Stimulated activated CD8-positive, alpha-beta memory T cell treated with anti-CD3 and anti-CD28 coated beads, Interleukin-4, amount 100 ng/mL, for 4 hours (primary cell): ENCODE results near the gene ESD.
"Not testable (repeated sequence)": the region's sequence is repeated elsewhere in the genome, so short reads cannot be mapped to it uniquely, and the experiment has no call there.

Experiments
- DNase-seq, 2 donors: peaks; one replicate each; pipeline ENCODE4 v3.0.0-alpha.2; 2020; ENCODE audit warnings: low read depth in 2 of 2, low spot score in 1 of 2

Gene ESD

DNA sequence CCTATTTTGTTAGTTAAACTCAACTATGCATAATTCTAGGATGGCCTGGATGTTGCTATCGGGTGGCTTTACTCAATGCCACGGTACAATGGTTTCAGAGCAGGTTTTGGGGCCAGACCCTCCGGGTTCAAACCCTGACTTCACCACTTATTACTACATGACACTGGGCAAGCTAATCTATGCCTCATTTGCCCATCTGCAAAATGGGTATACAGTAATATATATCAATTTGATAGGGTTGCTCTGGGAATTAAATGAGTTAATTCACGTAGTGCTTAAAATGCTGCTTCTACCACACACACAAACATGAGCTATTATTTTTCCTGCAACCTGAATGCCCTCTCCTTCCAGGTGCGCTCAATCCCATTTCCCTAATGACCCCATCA is 839 bp downstream of the ESD start:
- no peak for DNase-seq

DNA sequence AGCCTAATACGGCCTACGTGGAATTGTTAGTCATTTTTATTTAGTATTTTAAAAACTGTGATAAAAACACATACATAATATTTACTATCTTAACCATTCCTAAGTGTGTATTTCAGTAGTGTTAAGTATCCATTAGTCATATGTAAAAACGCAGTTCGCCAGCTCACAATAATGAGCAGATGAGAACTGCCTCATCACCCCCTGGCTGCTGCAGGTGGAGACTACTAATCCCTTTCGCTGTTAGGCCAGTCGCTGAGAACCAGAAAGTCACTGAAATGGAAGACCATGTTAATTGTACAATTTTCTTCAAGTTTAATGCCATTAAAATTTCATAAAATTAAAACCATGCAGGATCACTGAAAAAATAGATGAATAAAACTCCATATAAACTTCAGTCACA is 1.6 kb downstream of the ESD start:
- no peak for DNase-seq

DNA sequence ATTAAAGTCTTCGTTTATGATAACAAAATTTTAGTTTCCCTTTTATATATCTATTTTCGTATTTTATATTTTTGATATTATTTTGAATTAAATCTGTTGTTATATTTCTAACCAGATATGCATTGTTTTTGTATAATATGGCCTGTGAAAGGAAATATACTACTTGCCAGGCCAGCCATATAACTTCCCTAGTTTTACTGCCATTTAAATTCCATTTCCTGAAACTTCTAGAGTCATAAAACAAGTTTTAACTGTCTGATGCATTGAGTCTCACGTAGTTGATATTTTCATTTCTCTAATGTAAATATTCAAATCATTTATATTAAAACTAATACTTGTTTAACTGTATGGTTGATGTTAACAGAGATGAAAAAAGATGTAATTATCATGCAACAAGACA is 13.5 kb downstream of the ESD start:
- DNase-seq: no peak

DNA sequence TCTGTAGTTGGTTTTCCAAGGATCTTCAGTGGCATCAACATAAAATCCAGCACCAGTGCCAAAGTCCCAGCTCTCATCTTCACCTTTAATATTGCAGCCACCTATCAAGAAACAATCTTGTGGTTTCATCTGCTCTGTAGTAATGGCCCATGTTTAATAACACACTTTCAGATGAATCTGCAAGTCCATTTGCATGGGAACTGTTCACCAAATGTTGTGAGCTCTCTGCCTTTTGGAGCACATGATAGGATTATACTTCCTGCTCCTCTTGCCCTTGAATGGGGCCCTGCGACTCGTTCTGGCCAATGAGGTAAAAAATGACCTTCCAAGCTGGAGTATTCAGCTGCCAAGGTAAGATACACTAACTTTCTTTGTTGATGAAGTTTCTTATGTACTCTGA is 14.3 kb downstream of the ESD start:
- DNase-seq: no peak

DNA sequence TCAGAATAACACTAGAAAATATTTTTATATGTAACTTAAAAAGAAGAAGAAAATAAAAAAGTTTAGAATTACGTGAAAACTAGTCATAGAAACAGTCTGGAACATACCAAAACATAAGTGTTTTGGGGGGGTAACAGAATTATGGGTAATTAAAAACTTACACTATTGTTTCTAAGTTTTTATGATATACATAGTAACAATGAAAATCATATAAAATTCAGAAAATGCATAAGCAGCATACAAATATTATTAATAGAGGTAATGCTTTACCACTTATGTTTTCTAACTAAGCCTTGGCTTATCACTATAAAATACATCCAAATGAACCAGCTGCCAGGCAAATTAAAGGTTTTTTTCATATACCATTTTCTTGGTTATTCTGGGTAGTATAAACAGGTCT is 14.9 kb downstream of the ESD start:
- no peak for DNase-seq

DNA sequence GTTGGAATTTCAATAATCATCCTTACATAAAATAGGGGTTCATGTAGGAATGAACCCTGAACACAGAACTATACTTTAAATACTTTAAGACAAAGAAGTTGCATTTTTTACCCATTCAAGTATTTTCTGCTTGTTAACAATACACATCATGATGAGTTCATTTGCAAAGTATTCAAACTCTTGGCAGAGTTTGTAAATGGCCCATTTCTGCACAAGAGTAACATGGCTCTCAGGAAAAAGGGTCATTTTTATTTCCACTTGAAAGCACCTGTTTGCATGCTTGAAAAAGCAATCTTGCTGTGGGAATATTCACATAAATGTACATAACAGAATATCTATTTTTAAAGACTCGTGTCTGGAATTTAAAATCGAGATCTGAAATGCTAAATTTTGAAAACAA is 18.1 kb downstream of the ESD start:
- DNase-seq: no peak

DNA sequence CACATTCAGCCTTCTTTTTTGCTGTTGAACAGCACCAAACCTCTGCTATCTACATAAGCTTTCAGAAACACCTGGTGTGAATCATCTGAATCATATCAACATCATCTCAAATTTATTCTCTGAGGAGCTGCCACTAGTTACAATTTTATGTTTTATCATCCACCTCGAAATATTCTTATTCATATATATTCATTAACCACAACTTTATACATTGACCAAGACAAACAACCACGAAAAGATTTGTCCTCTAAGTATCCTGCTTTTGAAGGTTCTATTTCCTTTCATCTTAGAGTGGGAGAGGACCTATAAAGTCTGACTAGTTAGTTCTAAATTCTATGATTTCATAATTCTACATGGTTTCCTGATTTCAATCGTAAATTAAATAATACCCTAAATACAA is 18.9 kb downstream of the ESD start:
- DNase-seq: no peak

DNA sequence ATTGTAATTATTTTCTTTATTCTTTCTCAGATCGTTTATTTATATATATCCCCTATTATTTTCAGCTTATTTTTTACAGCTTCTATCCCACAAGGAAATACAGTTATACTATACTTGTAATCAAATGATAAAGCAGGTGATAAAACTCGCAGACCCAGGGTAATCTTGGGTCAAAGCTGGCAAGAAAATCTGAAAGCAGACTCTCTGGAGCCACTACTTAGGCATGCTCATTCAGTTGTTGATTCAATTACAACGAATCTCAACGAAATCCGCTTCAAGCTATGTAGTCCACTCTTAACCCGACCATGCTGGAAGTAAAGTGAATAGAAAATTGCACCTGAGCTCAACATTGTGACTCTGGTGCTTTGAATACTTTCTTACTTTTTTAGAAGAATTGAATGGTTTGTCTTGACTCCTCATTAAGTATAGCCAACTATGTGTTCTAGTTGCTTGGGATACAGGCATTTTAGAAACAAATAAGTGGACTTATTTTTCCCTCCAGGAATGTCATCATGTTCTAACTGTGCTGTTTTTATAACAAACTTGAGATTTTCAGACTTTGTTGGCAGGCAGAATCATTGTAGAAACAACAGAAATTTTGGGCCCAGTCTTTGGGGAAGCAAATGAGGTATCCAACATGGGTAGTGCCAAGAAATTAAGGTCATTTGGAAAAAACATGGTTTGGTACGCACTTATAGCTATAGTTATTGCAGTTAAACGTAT is 21.4 kb downstream of the ESD start:
- no peak for DNase-seq

DNA sequence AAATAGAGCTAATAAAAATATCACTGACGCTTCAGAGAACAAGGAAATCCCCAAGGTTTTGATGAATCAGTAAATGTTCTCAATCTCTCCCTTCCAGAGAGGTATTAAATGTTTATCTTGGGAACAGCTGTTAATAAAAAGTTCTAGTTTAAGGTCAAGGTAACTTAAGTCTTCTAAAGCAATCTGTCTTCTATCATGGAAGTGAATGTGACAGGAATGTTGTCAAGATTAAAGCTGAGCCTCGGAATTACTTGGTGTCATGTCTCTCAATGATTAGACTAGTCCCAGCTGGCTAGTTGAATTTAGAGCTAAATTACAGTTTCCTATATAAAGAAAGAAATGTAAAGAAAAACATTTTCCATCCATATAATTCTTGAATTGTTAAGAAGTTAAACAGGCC is 23.4 kb downstream of the ESD start:
- no peak for DNase-seq

DNA sequence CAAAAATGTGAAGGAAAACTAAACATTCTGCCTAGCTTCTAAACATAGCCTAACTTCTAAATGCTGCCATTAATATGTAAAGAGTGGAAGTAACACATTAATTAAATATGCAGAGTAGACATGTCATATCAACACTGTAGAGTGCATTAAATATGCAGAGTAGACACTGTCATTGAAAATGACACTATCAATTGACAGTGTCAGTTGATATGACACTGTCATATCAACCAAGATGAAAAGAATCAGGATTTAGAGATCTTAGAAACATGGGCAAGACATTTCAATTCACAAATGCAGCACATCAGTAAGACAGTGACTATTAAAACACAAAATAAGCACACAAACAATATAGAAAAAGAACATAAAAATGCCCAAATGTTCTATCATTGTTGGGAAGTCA is 25.3 kb downstream of the ESD start:
- DNase-seq: no peak

DNA sequence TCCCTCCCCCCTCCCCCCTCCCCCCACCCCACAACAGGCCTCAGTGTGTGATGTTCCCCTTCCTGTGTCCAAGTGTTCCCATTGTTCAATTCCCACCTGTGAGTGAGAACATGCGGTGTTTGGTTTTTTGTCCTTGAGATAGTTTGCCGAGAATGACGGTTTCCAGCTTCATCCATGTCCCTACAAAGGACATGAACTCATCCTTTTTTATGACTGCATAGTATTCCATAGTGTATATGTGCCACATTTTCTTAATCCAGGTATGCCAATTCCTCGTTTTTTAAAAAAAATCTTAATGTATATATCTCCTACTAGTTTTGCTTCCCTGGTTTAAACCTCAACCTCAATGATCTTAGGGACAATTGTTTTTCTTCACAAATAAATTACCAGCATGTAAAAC is 27.0 kb downstream of the ESD start:
- not testable (repeated sequence) for DNase-seq

DNA sequence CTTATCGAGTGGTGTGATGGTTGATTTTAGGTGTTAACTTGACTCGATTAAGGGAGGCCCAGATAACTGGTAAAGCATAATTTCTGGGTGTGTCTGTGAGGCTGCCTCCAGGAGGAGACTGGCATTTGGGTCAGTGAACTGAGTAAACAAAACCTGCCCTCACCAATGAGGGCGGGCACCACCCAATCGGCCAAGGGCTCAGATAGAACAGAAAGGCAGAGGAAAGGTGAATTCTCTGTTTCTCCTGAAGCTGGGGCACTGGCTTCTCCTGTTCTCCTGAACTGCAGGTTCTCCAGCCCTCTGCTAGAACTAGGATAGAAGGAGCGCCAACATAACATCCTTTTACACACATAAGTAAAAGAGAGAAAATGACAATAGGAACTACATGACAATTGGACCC is 35.1 kb downstream of the ESD start:
- no peak for DNase-seq

DNA sequence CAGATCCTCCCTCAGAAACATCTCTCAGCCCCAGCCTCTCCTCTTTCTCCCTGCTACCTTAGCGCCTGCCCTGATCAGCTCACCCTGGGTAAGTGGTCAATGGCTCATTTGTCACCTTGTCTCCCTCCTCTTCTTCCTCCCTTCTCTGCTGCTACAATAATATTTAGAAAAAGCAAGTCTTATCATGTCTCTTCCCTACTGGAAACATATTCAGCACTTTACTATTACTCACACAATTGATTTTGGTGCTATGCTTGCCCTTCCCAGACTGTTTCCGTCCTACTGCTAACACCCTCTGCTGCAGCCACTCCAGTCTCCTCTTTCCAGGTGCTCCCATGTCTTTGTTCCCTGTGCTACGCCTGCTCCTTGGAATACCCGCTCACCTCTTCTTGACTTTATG is 35.8 kb downstream of the ESD start:
- DNase-seq: no peak

DNA sequence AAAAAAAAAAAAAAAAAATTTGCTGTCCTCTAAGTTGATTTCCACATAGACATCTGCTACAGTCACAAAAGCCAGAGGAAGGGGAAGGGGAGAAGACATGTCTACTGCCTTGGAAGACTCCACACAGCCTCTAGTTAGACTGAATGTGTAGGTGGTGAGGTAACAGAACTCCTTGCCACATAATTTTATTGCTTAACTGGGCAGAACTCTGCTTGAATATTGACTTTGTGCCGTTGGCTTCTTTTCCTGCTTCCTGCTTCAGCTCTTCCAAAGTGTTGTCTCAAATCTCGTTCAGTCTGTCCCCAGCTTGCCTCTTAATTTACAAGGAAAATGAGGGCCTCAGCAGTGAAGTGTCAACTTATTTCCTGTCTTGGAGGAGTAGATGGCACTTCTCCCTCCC is 37.1 kb downstream of the ESD start:
- DNase-seq: no peak

DNA sequence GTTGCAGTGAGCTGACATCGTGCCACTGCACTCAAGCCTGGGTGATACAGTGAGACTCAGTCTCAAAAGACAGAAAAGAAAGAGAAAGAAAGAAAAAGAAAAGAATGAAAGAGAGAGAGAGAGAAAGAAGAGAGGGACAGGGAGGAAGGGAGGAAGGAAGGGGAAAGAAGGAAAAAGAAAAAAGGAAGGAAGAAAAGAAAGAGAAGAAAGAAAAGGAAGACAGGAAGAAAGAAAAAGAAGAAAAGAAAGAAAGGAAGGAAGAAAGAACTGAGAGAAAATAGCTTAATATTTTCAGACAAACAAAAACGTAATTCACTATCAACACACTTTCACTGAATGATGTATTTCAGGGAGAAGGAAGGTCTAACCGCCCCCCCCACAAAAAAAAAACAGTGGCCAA is 39.3 kb downstream of the ESD start:
- no peak for DNase-seq

DNA sequence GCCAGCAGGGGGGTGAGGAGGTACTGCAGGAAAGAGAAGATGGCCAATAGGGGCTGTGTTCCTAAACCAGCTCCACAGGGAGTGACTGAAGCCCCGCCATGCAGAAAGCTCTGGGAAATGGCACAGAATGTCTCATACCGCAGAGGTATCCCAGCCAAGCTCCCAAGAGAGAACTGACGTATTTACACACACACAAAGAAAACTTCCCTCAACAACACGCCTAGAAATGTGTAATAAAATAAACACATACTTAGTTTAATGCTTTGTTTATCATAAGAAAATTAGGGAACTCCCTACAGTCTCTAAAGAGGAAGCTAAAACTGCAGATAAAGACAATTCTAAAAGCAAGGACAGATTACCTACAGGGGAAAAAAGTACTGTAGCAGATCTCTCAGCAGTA is 40.0 kb downstream of the ESD start:
- DNase-seq: no peak

DNA sequence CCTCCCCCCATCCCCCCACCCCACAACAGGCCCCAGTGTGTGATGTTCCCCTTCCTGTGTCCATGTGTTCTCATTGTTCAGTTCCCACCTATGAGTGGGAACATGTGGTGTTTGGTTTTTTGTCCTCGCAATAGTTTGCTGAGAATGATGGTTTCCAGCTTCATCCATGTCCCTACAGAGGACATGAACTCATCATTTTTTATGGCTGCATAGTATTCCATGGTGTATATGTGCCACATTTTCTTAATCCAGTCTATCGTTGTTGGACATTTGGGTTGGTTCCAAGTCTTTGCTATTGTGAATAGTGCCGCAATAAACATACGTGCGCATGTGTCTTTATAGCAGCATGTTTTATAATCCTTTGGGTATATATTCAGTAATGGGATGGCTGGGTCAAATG is 41.5 kb downstream of the ESD start:
- DNase-seq: not testable (repeated sequence)

DNA sequence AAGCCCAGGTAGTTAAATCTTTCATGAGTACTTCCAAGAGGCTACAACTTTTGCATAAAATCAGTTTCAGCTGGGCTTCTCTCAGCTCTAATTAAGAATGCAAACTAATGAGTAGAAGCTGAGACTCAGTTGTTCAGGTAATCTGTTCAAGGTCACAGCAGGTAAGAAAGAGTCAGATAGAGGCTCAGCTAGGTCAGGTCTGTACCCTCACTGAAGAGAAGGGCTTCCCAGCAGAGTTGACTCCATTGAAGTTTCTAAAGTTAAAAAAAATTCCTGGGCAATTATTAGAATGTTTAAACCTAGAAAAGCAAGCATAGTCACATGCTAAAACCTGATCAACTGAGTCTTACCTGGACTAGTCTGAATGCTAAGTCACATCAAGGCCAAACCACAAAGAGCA is 42.1 kb downstream of the ESD start:
- no peak for DNase-seq

DNA sequence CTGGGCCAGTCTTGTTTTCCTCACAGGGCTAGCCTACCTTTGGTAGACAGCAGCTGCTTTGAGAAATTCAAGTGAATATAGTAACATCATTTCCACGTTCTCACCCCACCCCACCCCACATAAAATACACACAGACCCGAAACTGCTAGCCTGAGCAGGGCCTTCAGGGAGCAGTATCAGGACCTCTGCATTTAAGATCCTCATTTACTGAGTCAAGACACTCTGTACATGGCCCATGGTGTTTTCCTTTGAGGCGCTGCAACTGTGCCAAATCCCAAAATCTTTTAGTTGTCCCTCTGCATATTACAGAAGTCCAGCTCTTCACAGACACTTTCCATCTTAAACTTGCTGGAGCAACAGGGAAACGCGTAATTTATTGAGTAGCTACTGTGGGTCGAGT is 43.0 kb downstream of the ESD start:
- DNase-seq: no peak

DNA sequence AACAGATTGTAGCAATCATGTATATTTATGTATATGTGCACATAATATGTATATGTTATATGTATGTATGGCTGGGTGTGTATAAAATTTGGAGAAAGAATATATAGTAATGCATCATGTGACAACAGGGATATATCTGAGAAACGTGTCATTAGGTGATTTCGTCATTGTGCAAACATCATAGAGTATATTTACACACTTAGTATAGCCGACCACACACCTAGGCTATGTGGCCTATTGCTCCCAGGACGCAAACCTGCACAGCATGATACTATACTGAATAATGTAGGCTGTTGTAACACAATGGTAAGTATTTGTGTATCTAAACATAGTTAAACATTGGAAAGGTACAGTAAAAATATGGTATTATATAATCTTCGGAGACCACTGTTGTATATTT is 43.8 kb downstream of the ESD start:
- DNase-seq: no peak

DNA sequence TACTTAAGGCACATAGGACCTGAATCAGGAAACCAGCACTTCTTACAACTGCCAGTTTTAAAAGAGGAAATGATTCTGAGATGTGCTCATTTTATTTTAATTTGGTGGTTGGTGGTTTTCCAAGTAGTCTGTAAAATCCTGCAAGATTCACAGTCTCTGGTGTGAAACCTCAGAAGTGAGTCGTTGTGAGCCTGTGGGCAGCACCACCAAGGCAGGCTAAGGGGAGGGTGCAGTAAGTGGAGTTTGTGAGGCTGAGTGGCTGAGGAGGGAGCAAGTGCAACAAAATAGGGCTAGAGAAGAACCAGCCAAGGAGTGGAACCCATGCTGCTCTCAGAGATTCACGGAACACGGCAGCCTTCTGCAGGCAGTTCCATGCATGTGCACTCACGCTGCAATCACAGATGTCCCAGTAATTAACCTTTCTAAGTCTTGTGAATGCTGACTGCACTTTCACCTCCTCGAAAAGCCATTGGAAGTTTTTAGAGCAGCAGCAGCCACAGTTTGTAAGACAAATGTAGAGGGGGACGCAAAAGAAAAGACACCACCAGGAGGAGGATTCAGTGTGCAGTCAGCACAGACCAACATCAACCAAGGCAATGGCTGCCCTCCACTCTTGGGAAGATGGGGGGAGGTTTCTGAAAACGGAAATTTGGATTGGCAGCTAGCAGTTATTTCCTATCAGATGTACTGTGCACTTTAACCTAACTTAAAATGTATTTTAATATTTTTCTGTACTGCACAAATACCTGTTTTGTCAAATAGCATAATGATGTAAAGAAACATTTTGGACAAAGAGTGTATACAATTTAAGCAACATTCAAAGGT is 44.9 kb downstream of the ESD start:
- peak; percentile 7 to 47 for DNase-seq

DNA sequence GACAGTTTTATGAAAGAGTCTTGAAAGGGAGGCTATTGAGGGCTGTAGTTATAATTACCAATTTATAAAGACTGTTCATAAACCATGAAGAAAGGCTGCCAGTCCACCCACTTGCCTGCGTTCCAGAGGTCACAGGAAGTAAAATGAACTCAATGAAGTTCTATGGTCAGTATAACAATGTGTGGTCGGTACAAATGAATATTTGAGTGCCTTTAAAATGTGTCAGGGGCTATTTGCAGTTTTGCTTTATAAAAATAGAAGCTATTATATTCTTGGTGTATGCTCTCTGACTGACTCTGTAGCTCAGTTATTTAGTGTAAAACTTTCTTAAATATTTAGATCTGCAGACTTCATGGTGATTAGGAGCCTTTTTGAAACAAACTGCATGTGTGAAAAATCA is 47.0 kb downstream of the ESD start:
- DNase-seq: no peak

DNA sequence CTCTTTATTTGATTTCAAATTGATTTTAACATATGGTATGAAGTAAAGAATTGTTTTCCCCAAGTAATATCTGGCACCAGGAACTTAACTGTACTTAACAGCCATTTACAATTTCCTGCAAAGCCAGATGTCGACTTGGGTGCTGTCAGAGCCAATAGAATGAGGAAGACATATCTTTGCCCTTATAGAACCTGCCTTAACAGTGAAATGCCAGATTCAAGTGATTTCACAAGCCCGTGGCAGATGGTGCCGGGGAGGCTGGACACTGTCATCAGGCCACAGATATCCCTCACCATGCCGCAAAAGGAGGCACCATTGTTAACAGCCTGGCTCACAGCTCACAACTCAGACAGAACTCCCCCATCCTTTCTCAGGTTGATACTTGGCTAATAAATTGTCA is 48.7 kb downstream of the ESD start:
- no peak for DNase-seq
